Measurements from ENCODE around the gene LITAF.

Gene LITAF

GRCh38 chr16:11586856-11587642 lies at the start of gene LITAF:
TSS of gene LITAF (minus strand) at chr16:11586919. CDS start at chr16:11556730, 30,189 bp downstream.
- H3K4me3 ChIP-seq (ENCODE audit: low read depth, low read length) = peak within 1 kb of the TSS; percentile 48
- in situ Hi-C loops (cut with HindIII; ENCODE audit: low sequenced_read_pairs) = no loop called here
- DNase-seq (ENCODE audit: low read depth, low spot score) = no peak
- TF ChIP-seq, protein P1, sequence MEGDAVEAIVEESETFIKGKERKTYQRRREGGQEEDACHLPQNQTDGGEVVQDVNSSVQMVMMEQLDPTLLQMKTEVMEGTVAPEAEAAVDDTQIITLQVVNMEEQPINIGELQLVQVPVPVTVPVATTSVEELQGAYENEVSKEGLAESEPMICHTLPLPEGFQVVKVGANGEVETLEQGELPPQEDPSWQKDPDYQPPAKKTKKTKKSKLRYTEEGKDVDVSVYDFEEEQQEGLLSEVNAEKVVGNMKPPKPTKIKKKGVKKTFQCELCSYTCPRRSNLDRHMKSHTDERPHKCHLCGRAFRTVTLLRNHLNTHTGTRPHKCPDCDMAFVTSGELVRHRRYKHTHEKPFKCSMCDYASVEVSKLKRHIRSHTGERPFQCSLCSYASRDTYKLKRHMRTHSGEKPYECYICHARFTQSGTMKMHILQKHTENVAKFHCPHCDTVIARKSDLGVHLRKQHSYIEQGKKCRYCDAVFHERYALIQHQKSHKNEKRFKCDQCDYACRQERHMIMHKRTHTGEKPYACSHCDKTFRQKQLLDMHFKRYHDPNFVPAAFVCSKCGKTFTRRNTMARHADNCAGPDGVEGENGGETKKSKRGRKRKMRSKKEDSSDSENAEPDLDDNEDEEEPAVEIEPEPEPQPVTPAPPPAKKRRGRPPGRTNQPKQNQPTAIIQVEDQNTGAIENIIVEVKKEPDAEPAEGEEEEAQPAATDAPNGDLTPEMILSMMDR (IDR thresholded peaks at IDR 0.05; ENCODE audit: low read depth, low read length) = no peak

DNA sequence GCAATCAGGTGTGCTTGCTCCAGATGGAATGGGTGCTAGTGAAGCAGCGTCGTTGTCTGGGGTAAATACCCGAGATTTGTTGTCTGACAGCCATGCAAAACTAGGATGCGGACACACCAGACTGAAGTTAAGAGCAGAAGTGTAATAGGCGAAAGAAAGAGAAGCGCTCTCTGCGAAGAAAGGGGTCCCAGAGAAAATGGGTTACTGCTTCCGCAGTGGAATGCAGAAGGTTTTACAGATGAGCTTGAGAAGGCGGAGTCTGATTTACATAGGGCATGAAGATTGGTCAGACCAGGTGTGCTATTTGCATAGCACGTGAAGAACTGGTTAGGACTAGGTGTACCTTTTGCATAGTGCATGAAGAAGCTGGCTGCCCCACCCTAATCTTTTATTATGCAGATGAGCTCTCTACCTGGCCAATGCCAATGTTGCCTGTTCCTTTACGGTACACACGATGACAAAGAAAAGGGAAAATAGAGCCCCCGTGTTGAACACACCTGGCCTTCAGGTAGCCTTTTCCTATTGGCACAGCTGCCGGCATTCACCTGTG lies 49.5 kb upstream of the LITAF start:
- DNase-seq (ENCODE audit: low read depth, low spot score) = no peak
- TF ChIP-seq, protein P1 (IDR thresholded peaks at IDR 0.05; ENCODE audit: low read depth, low read length) = no peak
- in situ Hi-C loops (cut with HindIII; ENCODE audit: low sequenced_read_pairs) = no loop called here
- H3K4me3 ChIP-seq (ENCODE audit: low read depth, low read length) = no peak overlapping the region

GRCh38 chr16:11635679-11636171 lies 49.0 kb upstream of the LITAF start:
- in situ Hi-C loops (cut with HindIII; ENCODE audit: low sequenced_read_pairs) = no loop called here
- no peak for DNase-seq (ENCODE audit: low read depth, low spot score)
- TF ChIP-seq, protein P1 (IDR thresholded peaks at IDR 0.05; ENCODE audit: low read depth, low read length) = no peak
- no peak overlapping the region for H3K4me3 ChIP-seq (ENCODE audit: low read depth, low read length)

DNA sequence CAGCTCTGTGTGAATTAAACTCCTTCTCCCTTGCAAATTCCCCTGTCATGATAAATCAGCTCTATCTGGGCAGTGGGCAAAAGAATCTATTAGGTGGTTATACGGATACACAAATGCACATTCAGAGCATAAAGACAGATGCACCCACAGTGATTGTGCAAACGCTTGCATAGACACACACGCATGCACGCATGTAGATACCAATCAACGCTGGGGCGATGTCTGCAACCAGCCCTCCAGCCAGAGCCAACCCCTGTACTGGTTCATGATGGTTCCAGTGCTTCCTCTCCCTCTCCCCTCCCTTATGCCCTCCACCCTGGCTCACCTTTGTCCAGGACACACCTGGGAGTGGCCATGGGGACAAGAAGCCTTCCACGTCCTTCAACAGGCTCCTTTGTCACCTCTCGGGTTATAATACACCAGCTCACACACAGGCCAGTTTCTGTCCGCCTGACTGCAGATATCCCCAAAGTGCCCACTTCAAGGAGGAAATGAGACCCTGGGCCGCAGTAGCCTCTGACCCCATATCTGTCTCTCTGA lies 48.5 kb upstream of the LITAF start:
- no peak for DNase-seq (ENCODE audit: low read depth, low spot score)
- in situ Hi-C loops (cut with HindIII; ENCODE audit: low sequenced_read_pairs) = no loop called here
- TF ChIP-seq, protein P1 (IDR thresholded peaks at IDR 0.05; ENCODE audit: low read depth, low read length) = no peak
- H3K4me3 ChIP-seq (ENCODE audit: low read depth, low read length) = no peak overlapping the region

DNA sequence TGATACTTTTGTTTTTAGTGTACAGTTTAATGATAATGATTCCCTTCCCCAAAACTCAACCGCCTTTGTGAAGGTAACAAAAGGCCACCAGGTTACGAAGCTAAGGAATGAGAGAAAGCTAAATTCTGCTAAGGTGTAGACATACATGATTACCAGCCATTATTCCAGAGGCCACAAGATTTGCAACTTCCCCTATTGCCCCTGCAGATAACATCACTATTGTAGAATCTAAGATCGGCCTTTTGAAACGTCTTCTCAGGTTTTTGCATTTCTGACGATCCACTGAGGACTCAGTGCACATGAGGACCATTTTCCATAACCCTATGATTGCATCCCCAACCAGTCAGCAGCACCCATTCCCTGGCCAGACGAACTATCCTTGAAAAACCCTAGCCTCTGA lies 47.6 kb upstream of the LITAF start:
- DNase-seq (ENCODE audit: low read depth, low spot score) = no peak
- H3K4me3 ChIP-seq (ENCODE audit: low read depth, low read length) = no peak overlapping the region
- TF ChIP-seq, protein P1 (IDR thresholded peaks at IDR 0.05; ENCODE audit: low read depth, low read length) = no peak
- in situ Hi-C loops (cut with HindIII; ENCODE audit: low sequenced_read_pairs) = no loop called here

DNA sequence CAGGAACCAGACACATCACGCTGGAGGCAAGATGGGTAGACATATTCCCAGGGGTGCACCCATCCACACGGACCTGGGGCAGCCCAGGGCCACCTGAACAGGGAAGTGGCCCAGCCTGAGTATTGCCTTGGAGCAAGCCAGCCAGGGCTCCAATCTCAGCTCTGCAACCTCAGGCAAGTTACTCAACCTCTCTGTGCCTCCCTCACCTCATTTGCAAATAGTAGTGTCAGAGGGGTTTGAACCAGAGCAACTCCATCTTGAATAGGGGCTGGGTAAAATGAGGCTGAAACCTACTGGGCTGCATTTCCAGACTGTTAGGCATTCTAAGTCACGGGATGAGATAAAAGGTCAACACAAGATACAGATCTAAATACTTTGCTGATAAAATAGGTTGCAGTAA lies 46.4 kb upstream of the LITAF start:
- in situ Hi-C loops (cut with HindIII; ENCODE audit: low sequenced_read_pairs) = no loop called here
- TF ChIP-seq, protein P1 (IDR thresholded peaks at IDR 0.05; ENCODE audit: low read depth, low read length) = no peak
- H3K4me3 ChIP-seq (ENCODE audit: low read depth, low read length) = no peak overlapping the region
- DNase-seq (ENCODE audit: low read depth, low spot score) = no peak

All from astrocyte of the spinal cord (primary cell).